ENCODE data around the gene ZNF646.

DNA sequence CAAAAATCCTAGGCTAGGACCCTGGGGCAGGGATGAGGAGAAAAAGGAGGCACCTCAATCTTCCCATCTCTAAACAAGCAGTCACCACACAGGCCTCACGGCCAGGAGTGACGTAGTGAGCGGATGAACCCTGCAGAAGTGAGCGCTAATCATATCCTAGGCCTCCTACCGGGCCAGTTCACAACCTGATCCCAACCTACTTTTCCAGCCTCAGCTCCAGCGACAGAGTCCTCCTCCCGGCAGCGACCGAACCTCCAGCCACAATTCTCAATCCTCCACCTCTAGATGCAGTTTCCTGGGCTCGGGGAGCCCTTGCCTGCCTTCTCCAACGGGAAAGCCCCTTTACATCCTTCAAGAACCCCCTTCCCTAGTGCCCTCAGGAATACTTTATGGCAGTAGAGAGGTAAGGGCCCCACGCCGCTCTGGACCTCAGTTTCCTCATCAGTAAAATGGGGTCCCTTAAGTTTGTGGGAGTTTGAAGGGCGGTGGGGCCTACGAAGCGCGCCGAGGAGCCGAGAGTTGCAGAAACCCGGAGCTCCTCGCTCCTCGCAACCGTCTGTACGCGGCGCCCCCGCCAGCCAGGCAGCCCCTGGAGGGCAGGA is 1.6 kb upstream of the ZNF646 start:
- TF ChIP-seq, protein P1, sequence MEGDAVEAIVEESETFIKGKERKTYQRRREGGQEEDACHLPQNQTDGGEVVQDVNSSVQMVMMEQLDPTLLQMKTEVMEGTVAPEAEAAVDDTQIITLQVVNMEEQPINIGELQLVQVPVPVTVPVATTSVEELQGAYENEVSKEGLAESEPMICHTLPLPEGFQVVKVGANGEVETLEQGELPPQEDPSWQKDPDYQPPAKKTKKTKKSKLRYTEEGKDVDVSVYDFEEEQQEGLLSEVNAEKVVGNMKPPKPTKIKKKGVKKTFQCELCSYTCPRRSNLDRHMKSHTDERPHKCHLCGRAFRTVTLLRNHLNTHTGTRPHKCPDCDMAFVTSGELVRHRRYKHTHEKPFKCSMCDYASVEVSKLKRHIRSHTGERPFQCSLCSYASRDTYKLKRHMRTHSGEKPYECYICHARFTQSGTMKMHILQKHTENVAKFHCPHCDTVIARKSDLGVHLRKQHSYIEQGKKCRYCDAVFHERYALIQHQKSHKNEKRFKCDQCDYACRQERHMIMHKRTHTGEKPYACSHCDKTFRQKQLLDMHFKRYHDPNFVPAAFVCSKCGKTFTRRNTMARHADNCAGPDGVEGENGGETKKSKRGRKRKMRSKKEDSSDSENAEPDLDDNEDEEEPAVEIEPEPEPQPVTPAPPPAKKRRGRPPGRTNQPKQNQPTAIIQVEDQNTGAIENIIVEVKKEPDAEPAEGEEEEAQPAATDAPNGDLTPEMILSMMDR (IDR thresholded peaks at IDR 0.05) = no peak
- TF ChIP-seq POLR2A (IDR thresholded peaks at IDR 0.05) = no peak

Measured in testis (tissue), 2 donors.